VCaP (cell line): ENCODE data around the gene ARL13B.
"Not testable (repeated sequence)": the region's sequence is repeated elsewhere in the genome, so short reads cannot be mapped to it uniquely, and the experiment has no call there.

Source experiments
- H3K27ac ChIP-seq: fragments of 450-650 bp; 2 replicates; pipeline ENCODE4 v1.5.1; 2017
- CTCF ChIP-seq: fragments of 450-650 bp; conservative IDR thresholded peaks from 2 replicates; pipeline ENCODE4 v1.5.1; 2017; ENCODE audit warnings: mild to moderate bottlenecking, moderate library complexity

The ARL13B gene

GRCh38 chr3:93962798-93963197 is 17.2 kb upstream of the ARL13B start:
- TF ChIP-seq CTCF: no peak
- no peak overlapping the region for H3K27ac ChIP-seq

GRCh38 chr3:93965106-93965505 is 14.8 kb upstream of the ARL13B start:
- not testable (repeated sequence) for H3K27ac ChIP-seq

- no peak overlapping the region for H3K27ac ChIP-seq
- TF ChIP-seq CTCF: no peak
These were observed 10.5 kb upstream of the ARL13B start for GRCh38 chr3:93969443-93969842.

GRCh38 chr3:93969997-93970396 is 10.0 kb upstream of the ARL13B start:
- no peak overlapping the region for H3K27ac ChIP-seq

GRCh38 chr3:93973131-93974126 is 6.5 kb upstream of the ARL13B start, which contains the start of gene PROS1:
PROS1 (minus strand) TSS chr3:93973896; CDS start chr3:93973749, 147 bp downstream.
- H3K27ac ChIP-seq: peak within 1 kb of the TSS; percentile 77
- TF ChIP-seq CTCF: 0 out of 2 replicates have a peak, but pooled peaks have one; percentile 15

More at GRCh38 chr3:93969997-93970396, 10.0 kb upstream of the ARL13B start:
- no peak for TF ChIP-seq CTCF

GRCh38 chr3:93981649-93982048 is 1.7 kb downstream of the ARL13B start:
- no peak for TF ChIP-seq CTCF
- no peak overlapping the region; the same call in 1 of the 2 replicates for H3K27ac ChIP-seq

- TF ChIP-seq CTCF: no peak
- H3K27ac ChIP-seq: no peak overlapping the region
These were observed 3.5 kb downstream of the ARL13B start for GRCh38 chr3:93983408-93983807.

GRCh38 chr3:93984618-93985017 is 4.7 kb downstream of the ARL13B start:
- no peak for TF ChIP-seq CTCF
- no peak overlapping the region for H3K27ac ChIP-seq
